Activated gamma-delta T cell (primary cell): ENCODE results near the gene SIRT4.
"Not testable (repeated sequence)": the region's sequence is repeated elsewhere in the genome, so short reads cannot be mapped to it uniquely, and the experiment has no call there.

Source experiments
- DNase-seq: peaks from one replicate; lab custom pipeline; 2025; lab: John Stamatoyannopoulos, UW

Gene SIRT4

DNA sequence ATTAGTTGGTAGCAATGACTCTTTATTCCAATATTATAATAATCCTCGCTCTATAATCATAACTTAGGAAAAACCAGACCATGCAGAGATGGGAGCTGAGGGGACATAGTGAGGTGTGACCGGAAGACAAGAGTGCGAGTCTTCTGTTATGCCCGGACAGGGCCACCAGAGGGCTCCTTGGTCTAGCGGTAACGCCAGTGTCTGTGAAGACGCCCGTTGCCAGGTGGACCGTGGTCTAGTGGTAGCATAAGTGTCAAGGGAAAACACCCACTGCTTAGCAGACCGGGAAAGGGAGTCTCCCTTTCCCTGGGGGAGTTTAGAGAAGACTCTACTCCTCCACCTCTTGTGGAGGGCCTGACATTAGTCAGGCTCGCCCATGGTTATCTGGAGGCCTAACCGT is 33.3 kb downstream of the SIRT4 start:
- not testable (repeated sequence) for DNase-seq

- not testable (repeated sequence) for DNase-seq
Observed at GRCh38 chr12:120336392-120336791, 34.3 kb downstream of the SIRT4 start.

DNA sequence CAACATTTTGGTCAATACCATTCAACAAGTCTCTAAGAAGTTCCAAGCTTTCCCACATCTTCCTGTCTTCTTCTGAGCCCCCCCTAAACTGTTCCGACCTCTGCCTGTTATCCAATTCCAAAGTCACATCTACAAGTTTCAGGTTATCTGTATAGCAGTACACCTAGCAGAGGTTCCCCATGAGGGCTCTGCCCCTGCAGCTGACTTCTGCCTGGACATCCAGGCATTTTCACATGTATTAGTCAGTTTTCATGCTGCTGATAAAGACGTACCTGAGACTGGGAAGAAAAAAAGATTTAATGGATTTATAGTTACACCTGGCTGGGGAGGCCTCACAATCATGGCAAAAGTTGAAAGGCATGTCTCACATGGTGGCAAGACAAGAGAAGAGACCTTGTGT is 35.6 kb downstream of the SIRT4 start:
- no peak for DNase-seq

DNA sequence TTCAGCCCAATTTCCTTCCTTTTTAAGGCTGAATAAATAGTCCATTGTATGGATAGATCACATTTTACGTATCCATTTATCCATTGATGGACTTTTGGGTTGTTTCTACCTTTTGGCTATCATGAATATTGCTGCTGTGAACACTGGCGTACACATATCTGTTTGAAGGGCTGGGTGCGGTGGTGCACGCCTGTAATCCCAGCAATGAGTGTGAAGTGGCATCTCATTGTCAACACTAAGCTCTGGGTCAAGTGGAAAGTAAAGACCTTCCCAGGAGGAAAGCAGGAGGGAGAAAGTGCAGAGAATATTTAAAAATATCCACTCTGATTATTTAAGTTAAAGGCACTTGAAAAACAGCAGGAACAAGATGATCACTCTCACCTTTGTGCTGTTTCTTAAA is 37.1 kb downstream of the SIRT4 start:
- DNase-seq, result no peak

- no peak for DNase-seq
Observed at GRCh38 chr12:120342175-120343038, 40.3 kb downstream of the SIRT4 start.

GRCh38 chr12:120343039-120343537 is 41.0 kb downstream of the SIRT4 start:
- DNase-seq, result no peak

DNA sequence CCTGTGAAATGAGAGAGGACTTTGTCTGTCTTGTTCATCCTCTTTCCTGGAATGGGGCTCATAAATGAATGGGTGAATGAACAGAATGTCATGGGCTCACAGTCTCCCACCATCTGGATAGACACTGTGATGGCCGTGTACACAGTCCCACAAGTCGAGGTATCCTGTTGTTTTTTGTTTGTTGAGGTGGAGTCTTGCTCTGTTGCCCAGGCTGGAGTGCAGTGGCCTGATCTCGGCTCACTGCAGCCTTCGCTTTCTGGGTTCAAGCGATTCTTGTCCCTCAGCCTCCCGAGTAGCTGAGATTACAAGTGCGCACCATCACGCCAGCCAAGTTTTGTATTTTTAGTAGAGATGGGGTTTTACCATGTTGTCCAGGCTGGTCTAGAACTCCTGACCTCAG is 41.6 kb downstream of the SIRT4 start:
- DNase-seq, result no peak

- DNase-seq, result no peak
Observed at GRCh38 chr12:120346031-120346430, 43.9 kb downstream of the SIRT4 start.

DNA sequence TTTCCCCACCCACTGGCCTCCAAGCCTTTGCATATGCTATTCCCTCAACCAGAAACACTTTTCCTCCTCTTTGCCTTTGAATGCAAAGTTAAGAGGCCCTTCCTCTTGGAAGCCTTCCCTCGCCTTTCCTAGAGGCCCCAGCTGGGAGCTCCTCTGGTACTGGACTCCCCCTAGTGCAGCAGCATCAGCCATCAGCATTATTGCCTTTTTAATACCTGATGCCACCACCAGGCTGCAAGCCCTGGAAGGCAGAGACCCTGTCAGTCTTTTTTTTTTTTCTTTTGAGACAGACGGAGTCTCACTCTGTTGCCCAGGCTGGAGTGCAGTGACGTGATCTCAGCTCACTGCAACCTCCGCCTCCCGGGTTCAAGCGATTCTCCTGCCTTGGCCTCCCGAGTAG is 44.6 kb downstream of the SIRT4 start:
- DNase-seq, result no peak

DNA sequence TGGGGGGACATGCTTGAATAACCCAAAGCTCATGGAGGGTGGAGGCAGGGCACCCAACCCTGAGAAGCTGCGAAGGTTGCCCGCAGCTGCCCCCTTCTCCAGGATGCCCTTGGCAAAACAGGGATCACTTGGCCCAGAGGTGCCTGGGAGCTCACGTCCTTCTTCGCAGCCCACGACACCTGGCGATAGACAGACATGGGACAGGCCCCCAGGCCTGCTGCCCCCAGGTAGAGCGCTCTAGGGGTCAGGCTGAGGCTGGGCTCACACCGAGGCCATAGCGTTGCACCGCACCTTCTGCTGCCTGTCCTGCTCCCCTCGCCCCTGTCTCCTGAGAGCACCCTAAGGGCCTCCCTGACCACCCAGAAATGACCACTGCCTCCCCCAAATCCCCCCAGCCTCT is 45.6 kb downstream of the SIRT4 start:
- DNase-seq, result no peak

DNA sequence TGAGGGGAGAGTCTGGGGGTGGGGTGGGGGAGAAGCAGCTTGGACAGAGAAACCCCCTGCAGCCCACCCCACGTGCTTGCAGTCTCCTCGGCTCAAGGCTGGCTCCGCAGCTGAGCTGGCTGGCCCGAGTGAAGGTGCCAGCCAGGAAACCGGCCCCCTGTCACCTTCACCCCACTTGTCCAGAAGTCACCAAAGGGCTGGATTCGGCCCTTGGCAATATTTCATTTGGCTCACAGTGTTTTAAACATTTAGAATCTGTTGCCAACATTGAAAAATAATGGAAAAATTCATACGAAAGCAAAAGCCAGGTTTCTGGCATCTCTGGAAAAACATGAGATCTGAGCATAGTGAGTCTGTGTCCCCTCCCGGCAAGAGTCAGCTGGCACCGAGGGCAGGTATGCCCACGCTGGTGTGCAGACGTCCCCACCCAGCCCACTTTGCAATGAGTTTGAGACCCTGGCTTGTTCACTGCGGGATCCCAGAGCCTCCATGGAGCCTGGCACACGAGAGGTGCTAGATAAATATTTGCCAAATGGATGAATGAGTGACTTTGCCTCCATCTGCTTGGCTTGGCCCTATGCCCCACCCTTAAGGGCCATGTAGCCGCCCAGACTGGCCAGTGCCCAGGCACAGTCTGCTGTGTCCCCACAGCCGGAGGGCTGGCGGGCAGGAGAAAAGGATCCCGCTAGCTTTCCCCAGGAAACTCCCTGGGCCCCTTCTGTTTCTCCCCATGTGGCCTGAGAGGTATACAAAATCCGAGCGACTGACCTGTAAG is 48.6 kb downstream of the SIRT4 start:
- no peak for DNase-seq

- DNase-seq, result no peak
Observed at GRCh38 chr12:120352117-120352516, 50.0 kb downstream of the SIRT4 start.

DNA sequence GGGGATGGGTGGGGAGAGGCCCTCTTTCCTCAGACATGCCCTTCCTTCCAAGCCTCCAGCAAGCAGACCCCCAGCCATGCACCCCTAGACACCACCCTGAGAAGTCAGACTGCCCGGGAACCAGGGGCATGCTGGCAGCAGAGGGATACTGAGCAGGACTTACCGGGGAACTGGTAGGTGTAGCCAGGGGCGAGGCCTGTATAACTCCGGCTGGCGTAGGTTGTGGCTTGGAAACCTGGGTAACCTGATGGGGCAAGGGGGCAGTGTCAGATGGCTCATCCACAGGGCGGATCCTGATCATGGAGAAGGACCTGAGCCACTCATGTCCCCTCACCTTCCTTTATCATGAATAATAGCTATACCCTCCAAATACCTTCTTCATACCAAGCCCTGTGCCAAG is 51.0 kb downstream of the SIRT4 start:
- no peak for DNase-seq

DNA sequence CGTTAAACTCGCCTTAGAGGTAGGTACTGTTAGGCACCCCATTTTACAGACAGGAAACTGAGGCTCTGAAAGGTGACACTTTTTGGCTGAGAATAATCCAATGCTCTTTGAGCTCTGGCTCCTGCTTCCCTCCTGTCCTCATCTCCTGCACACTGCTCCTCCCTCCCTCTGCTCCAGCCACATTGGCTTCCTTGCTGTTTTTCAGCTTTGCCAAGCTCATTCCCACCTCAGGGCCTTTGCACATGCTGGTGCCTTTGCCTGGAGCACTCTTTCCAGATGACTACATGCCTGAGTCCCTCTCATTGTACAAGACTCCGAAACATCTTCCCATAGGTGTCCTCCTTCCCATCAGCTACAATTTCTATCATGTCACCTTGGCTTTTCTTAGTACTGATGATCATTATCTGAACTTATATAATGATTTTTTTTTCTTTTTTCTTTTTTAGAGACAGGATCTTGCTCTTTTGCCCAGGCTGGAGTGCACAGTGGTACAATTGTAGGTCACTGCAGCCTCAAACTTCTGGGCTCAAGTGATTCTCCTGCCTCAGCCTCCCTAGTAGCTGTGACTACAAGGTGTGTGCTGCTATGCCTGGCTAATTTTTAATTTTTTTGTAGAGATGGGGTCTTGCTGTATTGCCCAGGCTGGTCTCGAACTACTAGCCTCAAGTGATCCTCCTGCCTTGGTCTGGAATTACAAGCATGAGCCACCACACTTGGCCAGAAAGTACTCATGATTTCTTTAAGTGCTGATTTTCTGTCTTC is 51.6 kb downstream of the SIRT4 start:
- DNase-seq, result no peak

GRCh38 chr12:120356567-120357030 is 54.5 kb downstream of the SIRT4 start:
- no peak for DNase-seq

DNA sequence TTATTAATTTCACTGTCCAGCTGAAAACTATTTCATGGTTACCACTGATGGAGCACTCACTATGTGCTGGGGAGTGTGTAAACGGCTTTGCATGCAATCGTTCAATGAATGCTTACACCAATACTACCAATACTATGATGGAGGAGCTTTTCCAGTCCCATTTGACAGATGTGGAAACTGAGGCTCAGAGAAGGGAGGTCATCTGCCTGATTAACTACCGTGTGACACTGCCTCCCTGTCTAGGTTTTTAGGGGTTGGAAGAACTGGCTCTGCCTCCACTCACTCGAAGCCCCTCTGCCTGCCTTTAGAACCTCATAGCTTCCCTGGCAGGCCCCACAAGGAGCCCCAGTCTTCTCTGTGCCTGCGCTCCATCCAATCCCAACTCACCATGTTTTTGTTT is 55.0 kb downstream of the SIRT4 start:
- DNase-seq, result no peak

- DNase-seq, result no peak
Observed at GRCh38 chr12:120358412-120359100, 56.4 kb downstream of the SIRT4 start.

DNA sequence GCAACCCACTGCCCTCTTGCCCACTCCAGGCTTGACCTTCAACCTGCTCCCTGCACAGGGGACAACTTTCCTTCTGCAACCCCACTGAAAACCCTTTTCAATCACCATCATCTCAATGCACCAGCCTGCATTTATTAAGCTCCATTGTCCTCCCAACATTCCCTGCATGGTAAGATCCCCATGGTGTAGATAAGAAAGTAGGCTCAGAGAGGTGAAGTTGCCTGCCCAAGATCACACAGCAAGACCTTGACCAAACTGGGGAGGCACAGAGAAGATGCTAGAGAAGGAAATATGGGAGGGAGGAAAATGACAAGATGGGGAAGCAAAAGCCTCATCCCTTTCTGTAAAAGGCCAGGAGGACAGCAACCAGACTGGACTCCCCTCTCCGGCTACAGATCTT is 57.0 kb downstream of the SIRT4 start:
- no peak for DNase-seq

GRCh38 chr12:120361506-120362208 is 59.5 kb downstream of the SIRT4 start:
- no peak for DNase-seq
